HG03575 (cell line): Measurements from ENCODE around the gene PLEKHJ1.

Experiments used
- ATAC-seq: cut with Tn5 transposase; IDR thresholded peaks from one replicate; pipeline ENCODE4 v1.9.1; 2021; ENCODE audit not compliant: unreplicated experiment, insufficient number of reproducible peaks, low FRiP score; ENCODE audit errors: extremely low read depth

The PLEKHJ1 gene

DNA sequence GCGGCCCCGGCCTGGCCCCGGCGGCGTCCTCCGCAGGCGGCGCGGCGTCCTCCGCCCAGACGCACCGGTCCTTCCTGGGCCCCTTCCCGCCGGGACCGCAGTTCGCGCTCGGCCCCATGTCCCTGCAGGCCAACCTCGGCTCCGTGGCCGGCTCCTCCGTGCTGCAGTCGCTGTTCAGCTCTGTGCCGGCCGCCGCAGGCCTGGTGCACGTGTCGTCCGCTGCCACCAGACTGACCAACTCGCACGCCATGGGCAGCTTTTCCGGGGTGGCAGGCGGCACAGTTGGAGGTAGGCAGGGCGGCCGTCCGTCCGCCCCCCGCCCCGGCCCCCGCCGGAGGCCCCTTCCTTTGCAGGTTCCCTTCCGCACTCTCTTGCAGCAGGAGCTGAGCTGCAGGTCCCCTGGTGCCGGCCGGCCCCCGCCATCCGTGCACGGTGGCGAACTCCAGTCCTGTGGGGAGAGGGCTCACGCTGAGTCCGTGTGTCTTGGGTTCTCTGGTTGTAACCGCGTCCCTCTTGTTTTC lies 9.2 kb downstream of the PLEKHJ1 start:
- no peak for ATAC-seq

DNA sequence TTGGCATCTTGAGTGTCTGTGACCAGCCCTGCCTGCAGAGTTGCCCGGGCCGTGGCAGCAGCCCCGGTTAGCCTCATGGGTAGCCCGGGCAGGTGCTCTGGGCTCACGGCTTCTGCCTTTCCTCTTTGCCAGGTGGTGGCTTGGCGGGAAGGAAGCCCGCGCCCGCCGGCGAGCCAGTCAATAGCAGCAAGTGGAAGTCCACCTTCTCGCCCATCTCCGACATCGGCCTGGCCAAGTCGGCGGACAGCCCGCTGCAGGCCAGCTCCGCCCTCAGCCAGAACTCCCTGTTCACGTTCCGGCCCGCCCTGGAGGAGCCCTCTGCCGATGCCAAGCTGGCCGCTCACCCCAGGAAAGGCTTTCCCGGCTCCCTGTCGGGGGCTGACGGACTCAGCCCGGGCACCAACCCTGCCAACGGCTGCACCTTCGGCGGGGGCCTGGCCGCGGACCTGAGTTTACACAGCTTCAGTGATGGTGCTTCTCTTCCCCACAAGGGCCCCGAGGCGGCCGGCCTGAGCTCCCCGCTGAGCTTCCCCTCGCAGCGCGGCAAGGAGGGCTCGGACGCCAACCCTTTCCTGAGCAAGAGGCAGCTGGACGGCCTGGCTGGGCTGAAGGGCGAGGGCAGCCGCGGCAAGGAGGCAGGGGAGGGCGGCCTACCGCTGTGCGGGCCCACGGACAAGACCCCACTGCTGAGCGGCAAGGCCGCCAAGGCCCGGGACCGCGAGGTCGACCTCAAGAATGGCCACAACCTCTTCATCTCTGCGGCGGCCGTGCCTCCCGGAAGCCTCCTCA lies 9.9 kb downstream of the PLEKHJ1 start:
- ATAC-seq: no peak

GRCh38 chr19:2225415-2226050 lies 10.6 kb downstream of the PLEKHJ1 start:
- no peak for ATAC-seq

- no peak for ATAC-seq
Observed at GRCh38 chr19:2224754-2225349, 11.3 kb downstream of the PLEKHJ1 start.

- ATAC-seq: no peak
Observed at GRCh38 chr19:2223959-2224358, 12.2 kb downstream of the PLEKHJ1 start.

- no peak for ATAC-seq
Observed at GRCh38 chr19:2223391-2223790, 12.7 kb downstream of the PLEKHJ1 start.

DNA sequence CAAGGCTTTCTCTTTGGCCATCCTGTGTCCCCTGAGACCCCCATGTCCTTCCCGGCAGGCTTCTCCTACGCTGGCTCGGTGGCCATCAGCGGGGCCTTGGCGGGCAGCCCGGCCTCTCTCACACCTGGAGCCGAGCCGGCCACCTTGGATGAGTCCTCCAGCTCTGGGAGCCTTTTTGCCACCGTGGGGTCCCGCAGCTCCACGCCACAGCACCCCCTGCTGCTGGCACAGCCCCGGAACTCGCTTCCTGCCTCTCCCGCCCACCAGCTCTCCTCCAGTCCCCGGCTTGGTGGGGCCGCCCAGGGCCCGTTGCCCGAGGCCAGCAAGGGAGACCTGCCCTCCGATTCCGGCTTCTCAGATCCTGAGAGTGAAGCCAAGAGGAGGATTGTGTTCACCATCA lies 14.2 kb downstream of the PLEKHJ1 start:
- no peak for ATAC-seq

GRCh38 chr19:2221250-2221831 lies 14.8 kb downstream of the PLEKHJ1 start:
- ATAC-seq: no peak

GRCh38 chr19:2219726-2220125 lies 16.4 kb downstream of the PLEKHJ1 start:
- ATAC-seq: no peak

DNA sequence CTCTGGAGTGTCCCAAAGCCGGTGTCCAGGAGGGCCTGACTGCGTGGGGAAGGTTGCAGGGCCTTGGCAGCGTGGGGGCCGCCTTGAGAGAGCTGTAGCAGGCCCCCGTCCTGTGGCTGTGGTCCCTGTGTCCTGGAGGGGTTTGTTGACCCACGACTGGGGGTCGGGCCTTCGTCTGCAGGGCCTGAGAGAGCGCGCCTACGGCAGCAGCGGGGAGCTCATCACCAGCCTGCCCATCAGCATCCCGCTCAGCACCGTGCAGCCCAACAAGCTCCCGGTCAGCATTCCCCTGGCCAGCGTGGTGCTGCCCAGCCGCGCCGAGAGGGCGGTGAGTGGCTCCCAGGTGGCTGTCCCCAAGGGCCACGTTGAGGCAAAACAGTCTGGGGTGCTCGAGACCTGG lies 18.5 kb downstream of the PLEKHJ1 start:
- ATAC-seq: no peak

- ATAC-seq: no peak
Observed at GRCh38 chr19:2216361-2217225, 19.5 kb downstream of the PLEKHJ1 start.

DNA sequence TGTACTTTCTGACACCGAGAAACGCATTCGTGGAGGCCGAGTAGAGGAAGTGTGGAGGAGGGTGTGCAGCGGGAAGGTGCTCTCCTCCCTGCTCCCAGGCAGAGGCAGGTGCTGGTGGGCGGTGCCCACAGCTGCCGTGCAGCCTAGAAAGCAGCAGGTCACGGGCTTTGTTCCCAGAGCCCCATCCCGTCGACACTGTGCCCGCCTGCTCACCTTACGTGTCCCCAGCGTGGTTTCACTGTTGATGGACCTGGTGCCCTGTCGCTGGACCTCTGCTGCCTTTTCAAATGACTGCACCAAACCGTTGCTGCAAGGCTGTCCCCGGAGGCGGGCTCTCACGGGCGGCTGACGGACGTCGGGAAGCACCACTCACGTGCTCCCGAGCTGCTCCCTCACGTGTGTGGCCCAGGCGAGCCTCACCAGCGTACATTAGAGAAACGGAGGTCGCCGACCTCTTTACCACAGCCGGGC lies 20.8 kb downstream of the PLEKHJ1 start:
- no peak for ATAC-seq

GRCh38 chr19:2214251-2214650 lies 21.9 kb downstream of the PLEKHJ1 start:
- ATAC-seq: no peak

DNA sequence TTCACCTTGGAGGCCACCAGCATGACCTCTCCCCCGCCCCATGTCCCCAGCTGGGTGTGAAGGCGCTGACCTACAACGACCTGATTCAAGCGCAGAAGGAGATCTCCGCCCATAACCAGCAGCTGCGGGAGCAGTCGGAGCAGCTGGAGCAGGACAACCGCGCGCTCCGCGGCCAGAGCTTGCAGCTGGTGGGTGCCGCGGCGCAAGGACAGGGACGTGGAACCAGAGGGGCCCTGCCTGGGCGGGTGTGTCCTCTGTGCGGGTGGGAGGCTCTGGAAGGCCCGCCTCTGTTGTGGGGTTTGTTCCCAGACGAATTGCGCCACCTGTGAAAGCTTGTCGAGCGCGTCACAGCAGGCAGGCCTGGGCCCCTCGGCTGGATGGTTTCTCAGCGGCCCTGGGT lies 22.3 kb downstream of the PLEKHJ1 start:
- no peak for ATAC-seq

GRCh38 chr19:2212861-2213711 lies 23.0 kb downstream of the PLEKHJ1 start:
- ATAC-seq: no peak

- ATAC-seq: no peak
Observed at GRCh38 chr19:2210987-2211740, 25.0 kb downstream of the PLEKHJ1 start.

- no peak for ATAC-seq
Observed at GRCh38 chr19:2210206-2210605, 25.9 kb downstream of the PLEKHJ1 start.
